Lung (tissue), 16 donors: ENCODE results near the gene LMO2. TPM values are rescaled to one million over a fixed set of nuclear protein-coding genes. Genes with fewer than 3 reads are reported as not detected.
A peak's percentile ranks its signal among the peaks of the same experiment; 100 is the strongest.

Source experiments
- ATAC-seq: fragments of 200-7000 bp; cut with Tn5 transposase; one replicate; pipeline ENCODE4 v1.9.1; 2020; ENCODE audit warnings: moderate number of reproducible peaks; ENCODE audit not compliant: insufficient read depth, low FRiP score
- DNase-seq, 3 donors: peaks; one replicate each; pipeline ENCODE4 v3.0.0-alpha.2; 2013 to 2017
- H3K27ac ChIP-seq, 2 donors: one replicate each; pipeline ENCODE4 v1.5.1; 2013; ENCODE audit warnings: mild to moderate bottlenecking in 2 of 2, moderate library complexity in 2 of 2, control low read depth in 1 of 2, inconsistent platforms in 1 of 2, low read depth in 1 of 2, low read length in 1 of 2
- H3K27me3 ChIP-seq, 3 donors: one replicate each; pipeline ENCODE4 v1.5.1; 2013; ENCODE audit warnings: low read length in 2 of 3; ENCODE audit not compliant: control insufficient read depth in 3 of 3, insufficient read depth in 3 of 3
- H3K36me3 ChIP-seq, 4 donors: one replicate each; pipeline ENCODE4 v1.5.1; 2013; ENCODE audit warnings: low read length in 4 of 4, mild to moderate bottlenecking in 1 of 4, moderate library complexity in 1 of 4; ENCODE audit not compliant: control insufficient read depth in 4 of 4, insufficient read depth in 4 of 4
- H3K4me1 ChIP-seq, 5 donors: one replicate each; pipeline ENCODE4 v1.5.1; 2013; ENCODE audit warnings: low read length in 5 of 5, mild to moderate bottlenecking in 2 of 5, moderate library complexity in 1 of 5; ENCODE audit not compliant: control insufficient read depth in 5 of 5, insufficient read depth in 5 of 5
- H3K4me3 ChIP-seq: one replicate; pipeline ENCODE4 v1.5.1; 2013; ENCODE audit warnings: mild to moderate bottlenecking, control low read depth, moderate library complexity
- H3K9ac ChIP-seq, 2 donors: one replicate each; pipeline ENCODE4 v1.5.1; 2013; ENCODE audit warnings: low read length in 2 of 2, control low read depth in 1 of 2; ENCODE audit not compliant: insufficient read depth in 1 of 2
- H3K9me3 ChIP-seq, 4 donors: one replicate each; pipeline ENCODE4 v1.5.1; 2013; ENCODE audit warnings: low read length in 3 of 4, mild to moderate bottlenecking in 1 of 4, moderate library complexity in 1 of 4; ENCODE audit not compliant: control insufficient read depth in 4 of 4, insufficient read depth in 3 of 4
- WGBS, 2 donors: extraction: QIAGEN DNeasy Blood & Tissue Kit; methylation state at CpG; one replicate each; pipeline ENCODE4 v1.1.7; 2013; 5-methylcytosine and 5-hydroxymethylcytosine counted together
- long read RNA-seq, 5 donors: transcript quantifications; one replicate each; lab custom pipeline, GENCODE V29; 2026
- polyA plus RNA-seq, 2 donors: library from polyadenylated mRNA; stranded (reverse); fragments of 200-250 nt; gene quantifications; one replicate each; pipeline ENCODE4 v1.2.1, GENCODE V29; 2013
- total RNA-seq, 2 donors: library from RNA; depleted of rRNA in 1 of 2; stranded (reverse); fragments of >200 nt in 1 of 2; gene quantifications; one replicate each; pipeline ENCODE4 v1.2.1, GENCODE V29; 2014 to 2021
- TF ChIP-seq, protein P1 (sequence below): IDR thresholded peaks from 2 replicates; pipeline ENCODE4 v1.5.1; 2012; ENCODE audit warnings: mild to moderate bottlenecking; ENCODE audit errors: control extremely low read depth, extremely low read depth
- donor health status: control.
- donor health status: control.
- donor health status: Bipolar disorder and iron deficiency.
- donor health status: healthy.
- donor health status: DM: yes; HTN: yes; CAD: no.

LMO2 gene
- total RNA-seq (10 to 100 TPM; 26.6 to 35.1 TPM), polyA plus RNA-seq (10 to 100 TPM; 29.8 to 41.3 TPM)
- long read RNA-seq, donor 1, transcript LMO2-202 (3 exons, 1,687 nt) = major isoform, 7 of 25 reads
- long read RNA-seq, donor 1, partial matches to known transcripts = 14 of 25 reads
- long read RNA-seq, donor 1, other reads (novel, unspliced or antisense) = 0 of 25 reads
- long read RNA-seq, donor 2, partial matches to known transcripts = 5 of 15 reads
- long read RNA-seq, donor 2, other reads (novel, unspliced or antisense) = 6 of 15 reads
- long read RNA-seq, donor 3, transcript LMO2-202 (3 exons, 1,687 nt) = major isoform, 9 of 14 reads
- long read RNA-seq, donor 3, partial matches to known transcripts = 0 of 14 reads
- long read RNA-seq, donor 3, other reads (novel, unspliced or antisense) = 5 of 14 reads
- long read RNA-seq, donor 4, transcript LMO2-202 (3 exons, 1,687 nt) = major isoform, 6 of 8 reads
- long read RNA-seq, donor 4, partial matches to known transcripts = 0 of 8 reads
- long read RNA-seq, donor 4, other reads (novel, unspliced or antisense) = 0 of 8 reads
- long read RNA-seq, donor 5, transcript LMO2-202 (3 exons, 1,687 nt) = major isoform, 20 of 37 reads
- long read RNA-seq, donor 5, partial matches to known transcripts = 5 of 37 reads
- long read RNA-seq, donor 5, other reads (novel, unspliced or antisense) = 10 of 37 reads

DNA sequence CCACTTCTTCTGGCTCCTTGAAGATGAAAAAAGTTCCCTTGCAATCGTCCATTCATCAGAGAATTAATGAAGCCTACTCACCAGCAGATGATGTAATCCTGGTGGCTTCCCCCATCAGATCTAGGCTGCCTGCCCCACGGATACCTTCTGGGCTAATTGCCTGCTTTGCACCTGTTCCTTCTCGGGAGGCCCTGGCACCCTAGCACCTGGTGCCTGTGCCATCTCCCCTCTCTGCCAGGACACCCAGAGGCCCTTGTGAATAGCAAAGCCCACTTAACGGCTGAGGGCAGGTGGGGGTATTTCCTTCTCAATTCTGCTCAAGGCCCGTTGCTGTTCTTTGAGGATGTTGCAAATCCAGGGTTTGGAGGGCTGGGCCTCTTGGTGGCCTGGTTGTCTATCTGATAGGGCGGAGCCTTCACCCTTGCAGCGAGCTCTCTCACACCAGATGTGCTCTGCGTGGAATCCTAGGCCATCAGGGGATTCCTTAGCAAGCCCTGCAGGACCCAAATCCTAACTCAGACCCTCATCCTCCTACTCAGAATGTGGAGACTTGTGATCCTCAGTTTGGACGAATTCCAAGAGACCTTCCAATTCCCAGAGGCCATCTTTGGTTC, at the start of gene LMO2:
TSS of gene LMO2 (minus strand) at position 363 of the 614 bp plus-strand sequence. CDS start 22,360 bp downstream, outside the sequence.
- Histone ChIP-seq H3K4me3 (no peak within 1 kb of the TSS), H3K27me3 (no peaks in the 10 kb centered on the region), H3K4me1 (peaks cover 0 to 6% (median 0%) of the 10 kb centered on the region in 5 donors), H3K36me3 (no peaks in the 10 kb centered on the region), H3K9me3 (no peaks in the 10 kb centered on the region), H3K27ac (peak within 1 kb of the TSS in 1 of 2 donors; percentile 17), H3K9ac (no peak within 1 kb of the TSS)
- DNase-seq (no peak), ATAC-seq (no peak)
- 28 to 55% methylated on average over 9 of the region's 9 CpGs for WGBS, 2 donors
- TF ChIP-seq, protein P1, sequence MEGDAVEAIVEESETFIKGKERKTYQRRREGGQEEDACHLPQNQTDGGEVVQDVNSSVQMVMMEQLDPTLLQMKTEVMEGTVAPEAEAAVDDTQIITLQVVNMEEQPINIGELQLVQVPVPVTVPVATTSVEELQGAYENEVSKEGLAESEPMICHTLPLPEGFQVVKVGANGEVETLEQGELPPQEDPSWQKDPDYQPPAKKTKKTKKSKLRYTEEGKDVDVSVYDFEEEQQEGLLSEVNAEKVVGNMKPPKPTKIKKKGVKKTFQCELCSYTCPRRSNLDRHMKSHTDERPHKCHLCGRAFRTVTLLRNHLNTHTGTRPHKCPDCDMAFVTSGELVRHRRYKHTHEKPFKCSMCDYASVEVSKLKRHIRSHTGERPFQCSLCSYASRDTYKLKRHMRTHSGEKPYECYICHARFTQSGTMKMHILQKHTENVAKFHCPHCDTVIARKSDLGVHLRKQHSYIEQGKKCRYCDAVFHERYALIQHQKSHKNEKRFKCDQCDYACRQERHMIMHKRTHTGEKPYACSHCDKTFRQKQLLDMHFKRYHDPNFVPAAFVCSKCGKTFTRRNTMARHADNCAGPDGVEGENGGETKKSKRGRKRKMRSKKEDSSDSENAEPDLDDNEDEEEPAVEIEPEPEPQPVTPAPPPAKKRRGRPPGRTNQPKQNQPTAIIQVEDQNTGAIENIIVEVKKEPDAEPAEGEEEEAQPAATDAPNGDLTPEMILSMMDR = no peak

DNA sequence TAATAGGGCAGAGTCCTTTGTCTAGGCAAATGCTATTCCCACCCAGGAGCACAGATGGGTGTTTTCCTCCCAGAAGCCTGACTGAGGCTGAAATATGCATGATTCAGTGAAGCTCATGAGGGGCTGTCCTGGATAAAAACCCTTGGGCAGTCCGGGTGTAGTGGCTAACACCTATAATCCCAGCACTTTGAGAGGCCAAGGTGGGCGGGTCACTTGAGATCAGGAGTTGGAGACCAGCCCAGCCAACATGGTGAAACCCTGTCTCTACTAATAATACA, 48.6 kb upstream of the LMO2 start:
- Histone ChIP-seq H3K27ac (peak overlapping the region in 1 of 2 donors; percentile 10), H3K9me3 (no peaks in the 10 kb centered on the region), H3K27me3 (no peaks in the 10 kb centered on the region), H3K9ac (no peak overlapping the region), H3K4me1 (peaks cover 5 to 20% (median 10%) of the 10 kb centered on the region in 5 donors), H3K36me3 (no peaks in the 10 kb centered on the region), H3K4me3 (no peak overlapping the region)
- TF ChIP-seq, protein P1 = no peak
- ATAC-seq (no peak), DNase-seq (no peak)
- WGBS, 2 donors = 71 to 85% methylated on average over 2 of the region's 2 CpGs

DNA sequence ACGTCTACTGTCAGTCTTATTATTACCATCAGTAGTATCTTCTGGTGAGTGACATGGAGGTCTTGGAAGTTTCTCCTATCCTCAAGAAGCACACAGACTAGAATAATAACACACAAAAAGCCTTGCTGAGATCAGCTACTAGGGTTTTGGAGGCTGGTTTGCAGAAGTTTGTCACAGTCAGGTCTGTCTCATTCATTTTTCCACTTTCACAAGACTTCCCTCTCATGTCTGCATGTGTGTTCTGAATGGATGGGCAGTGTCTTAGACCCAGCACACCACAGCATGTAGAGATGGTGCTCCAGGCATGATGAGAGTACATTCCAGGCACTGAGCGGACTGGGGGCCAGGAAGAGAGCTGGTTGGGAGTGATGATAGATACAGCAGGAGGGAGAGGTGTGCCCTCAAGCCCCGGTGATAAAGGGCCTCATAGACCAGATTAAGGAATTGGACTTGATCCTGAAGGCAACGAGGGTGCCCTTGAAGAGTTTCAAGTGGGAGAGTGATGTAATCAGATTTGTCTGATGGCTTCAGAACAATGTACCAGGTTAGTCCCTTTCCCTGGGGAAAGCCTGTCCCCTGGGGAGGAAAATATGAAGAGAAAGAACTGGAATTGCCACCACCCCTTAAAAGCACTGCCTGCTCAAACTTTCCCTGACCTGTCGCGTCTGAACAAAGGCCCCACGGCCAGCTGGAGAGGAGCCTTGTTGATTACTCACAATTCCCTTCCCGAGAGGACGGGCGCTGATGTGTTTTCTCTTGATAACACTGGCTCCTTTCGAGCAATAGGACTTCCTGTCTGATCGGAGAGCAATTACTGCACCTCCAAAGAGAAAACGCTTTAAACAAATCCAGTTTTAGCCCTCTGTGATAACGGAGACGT, 45.1 kb upstream of the LMO2 start:
- DNase-seq (peak; percentile 63 to 79 (median 69)), ATAC-seq (no peak)
- WGBS, 2 donors = 19 to 21% methylated on average over 15 of the region's 15 CpGs
- Histone ChIP-seq H3K36me3 (no peaks in the 10 kb centered on the region), H3K9ac (no peak overlapping the region), H3K9me3 (peaks cover 0 to under 1% (median 0%) of the 10 kb centered on the region in 4 donors), H3K4me1 (peaks cover 0 to 30% (median 18%) of the 10 kb centered on the region in 5 donors), H3K27me3 (no peaks in the 10 kb centered on the region), H3K4me3 (no peak overlapping the region), H3K27ac (peak overlapping the region in 1 of 2 donors; percentile 47)
- TF ChIP-seq, protein P1 = no peak
